WTC11 (cell line): Measurements from ENCODE around the gene UBLCP1.

Source experiments
- ETV6 ChIP-seq: sonication (generic); formaldehyde crosslinking; IDR thresholded peaks from 2 replicates; pipeline ENCODE4 v1.8.1; 2022; ENCODE audit warnings: mild to moderate bottlenecking, missing genetic modification reagents
- SMAD3 ChIP-seq: sonication (generic); formaldehyde crosslinking; IDR thresholded peaks from 2 replicates; pipeline ENCODE4 v1.8.0; 2022; ENCODE audit warnings: missing genetic modification reagents, mild to moderate bottlenecking, borderline replicate concordance
- ZNF138 ChIP-seq: sonication (generic); formaldehyde crosslinking; conservative IDR thresholded peaks from 2 replicates; pipeline ENCODE4 v1.8.1; 2022; ENCODE audit warnings: mild to moderate bottlenecking, moderate library complexity, missing genetic modification reagents
- ZNF423 ChIP-seq: fragments of 250-450 bp; sonication (Bioruptor Pico); IDR thresholded peaks from 2 replicates; pipeline ENCODE4 v2.1.2; 2022; ENCODE audit warnings: mild to moderate bottlenecking, moderate library complexity
- TF ChIP-seq, protein P1 (sequence below): sonication (generic); formaldehyde crosslinking; IDR thresholded peaks from 2 replicates; pipeline ENCODE4 v1.8.1; 2023; ENCODE audit warnings: mild to moderate bottlenecking, missing genetic modification reagents
- TF ChIP-seq, protein P2 (sequence below): fragments of 250-450 bp; sonication (Bioruptor Pico); IDR thresholded peaks from 2 replicates; pipeline ENCODE4 v1.9.0; 2021; ENCODE audit warnings: mild to moderate bottlenecking, borderline replicate concordance
- TF ChIP-seq, protein P3 (sequence below): sonication (generic); formaldehyde crosslinking; conservative IDR thresholded peaks from 2 replicates; pipeline ENCODE4 v1.8.1; 2022; ENCODE audit warnings: mild to moderate bottlenecking, missing genetic modification reagents
- TF ChIP-seq, protein P4 (sequence below): sonication (generic); formaldehyde crosslinking; IDR thresholded peaks from 2 replicates; pipeline ENCODE4 v1.8.1; 2022; ENCODE audit warnings: mild to moderate bottlenecking, missing genetic modification reagents, moderate library complexity, borderline replicate concordance
- TF ChIP-seq, protein P5 (sequence below): sonication (generic); formaldehyde crosslinking; IDR thresholded peaks from 2 replicates; pipeline ENCODE4 v1.8.1; 2023; ENCODE audit warnings: mild to moderate bottlenecking, missing genetic modification reagents, moderate library complexity
- TF ChIP-seq, protein P6 (sequence below): fragments of 200-600 bp; IDR thresholded peaks from 2 replicates; pipeline ENCODE4 v1.8.0; 2022; ENCODE audit warnings: antibody characterized with exemption

DNA sequence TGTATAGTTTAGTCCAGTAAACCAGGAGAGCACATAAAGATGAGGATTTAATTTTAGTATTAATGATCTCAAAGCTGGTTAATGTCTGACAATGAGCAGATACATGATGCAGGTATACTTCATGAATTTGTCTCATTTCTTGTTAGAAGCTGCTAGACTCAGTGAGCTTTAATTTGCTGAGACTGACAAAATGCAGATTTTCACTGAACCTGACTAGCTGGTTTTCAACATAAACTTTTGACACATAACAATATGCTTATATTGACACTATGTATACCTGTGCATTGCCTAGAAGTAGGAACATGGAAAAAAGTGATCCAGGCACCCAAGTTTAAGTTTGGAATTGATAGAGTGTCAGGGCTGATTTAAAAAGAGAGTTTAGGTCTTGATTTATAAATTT is 10.8 kb downstream of the UBLCP1 start:
- TF ChIP-seq, protein P1, sequence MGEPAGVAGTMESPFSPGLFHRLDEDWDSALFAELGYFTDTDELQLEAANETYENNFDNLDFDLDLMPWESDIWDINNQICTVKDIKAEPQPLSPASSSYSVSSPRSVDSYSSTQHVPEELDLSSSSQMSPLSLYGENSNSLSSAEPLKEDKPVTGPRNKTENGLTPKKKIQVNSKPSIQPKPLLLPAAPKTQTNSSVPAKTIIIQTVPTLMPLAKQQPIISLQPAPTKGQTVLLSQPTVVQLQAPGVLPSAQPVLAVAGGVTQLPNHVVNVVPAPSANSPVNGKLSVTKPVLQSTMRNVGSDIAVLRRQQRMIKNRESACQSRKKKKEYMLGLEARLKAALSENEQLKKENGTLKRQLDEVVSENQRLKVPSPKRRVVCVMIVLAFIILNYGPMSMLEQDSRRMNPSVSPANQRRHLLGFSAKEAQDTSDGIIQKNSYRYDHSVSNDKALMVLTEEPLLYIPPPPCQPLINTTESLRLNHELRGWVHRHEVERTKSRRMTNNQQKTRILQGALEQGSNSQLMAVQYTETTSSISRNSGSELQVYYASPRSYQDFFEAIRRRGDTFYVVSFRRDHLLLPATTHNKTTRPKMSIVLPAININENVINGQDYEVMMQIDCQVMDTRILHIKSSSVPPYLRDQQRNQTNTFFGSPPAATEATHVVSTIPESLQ = no peak
- TF ChIP-seq ZNF138 (CRISPR knock-in tag) = no peak
- TF ChIP-seq, protein P2, sequence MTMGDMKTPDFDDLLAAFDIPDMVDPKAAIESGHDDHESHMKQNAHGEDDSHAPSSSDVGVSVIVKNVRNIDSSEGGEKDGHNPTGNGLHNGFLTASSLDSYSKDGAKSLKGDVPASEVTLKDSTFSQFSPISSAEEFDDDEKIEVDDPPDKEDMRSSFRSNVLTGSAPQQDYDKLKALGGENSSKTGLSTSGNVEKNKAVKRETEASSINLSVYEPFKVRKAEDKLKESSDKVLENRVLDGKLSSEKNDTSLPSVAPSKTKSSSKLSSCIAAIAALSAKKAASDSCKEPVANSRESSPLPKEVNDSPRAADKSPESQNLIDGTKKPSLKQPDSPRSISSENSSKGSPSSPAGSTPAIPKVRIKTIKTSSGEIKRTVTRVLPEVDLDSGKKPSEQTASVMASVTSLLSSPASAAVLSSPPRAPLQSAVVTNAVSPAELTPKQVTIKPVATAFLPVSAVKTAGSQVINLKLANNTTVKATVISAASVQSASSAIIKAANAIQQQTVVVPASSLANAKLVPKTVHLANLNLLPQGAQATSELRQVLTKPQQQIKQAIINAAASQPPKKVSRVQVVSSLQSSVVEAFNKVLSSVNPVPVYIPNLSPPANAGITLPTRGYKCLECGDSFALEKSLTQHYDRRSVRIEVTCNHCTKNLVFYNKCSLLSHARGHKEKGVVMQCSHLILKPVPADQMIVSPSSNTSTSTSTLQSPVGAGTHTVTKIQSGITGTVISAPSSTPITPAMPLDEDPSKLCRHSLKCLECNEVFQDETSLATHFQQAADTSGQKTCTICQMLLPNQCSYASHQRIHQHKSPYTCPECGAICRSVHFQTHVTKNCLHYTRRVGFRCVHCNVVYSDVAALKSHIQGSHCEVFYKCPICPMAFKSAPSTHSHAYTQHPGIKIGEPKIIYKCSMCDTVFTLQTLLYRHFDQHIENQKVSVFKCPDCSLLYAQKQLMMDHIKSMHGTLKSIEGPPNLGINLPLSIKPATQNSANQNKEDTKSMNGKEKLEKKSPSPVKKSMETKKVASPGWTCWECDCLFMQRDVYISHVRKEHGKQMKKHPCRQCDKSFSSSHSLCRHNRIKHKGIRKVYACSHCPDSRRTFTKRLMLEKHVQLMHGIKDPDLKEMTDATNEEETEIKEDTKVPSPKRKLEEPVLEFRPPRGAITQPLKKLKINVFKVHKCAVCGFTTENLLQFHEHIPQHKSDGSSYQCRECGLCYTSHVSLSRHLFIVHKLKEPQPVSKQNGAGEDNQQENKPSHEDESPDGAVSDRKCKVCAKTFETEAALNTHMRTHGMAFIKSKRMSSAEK (CRISPR knock-in tag) = no peak
- TF ChIP-seq, protein P3, sequence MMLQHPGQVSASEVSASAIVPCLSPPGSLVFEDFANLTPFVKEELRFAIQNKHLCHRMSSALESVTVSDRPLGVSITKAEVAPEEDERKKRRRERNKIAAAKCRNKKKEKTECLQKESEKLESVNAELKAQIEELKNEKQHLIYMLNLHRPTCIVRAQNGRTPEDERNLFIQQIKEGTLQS (CRISPR knock-in tag) = no peak
- TF ChIP-seq, protein P4, sequence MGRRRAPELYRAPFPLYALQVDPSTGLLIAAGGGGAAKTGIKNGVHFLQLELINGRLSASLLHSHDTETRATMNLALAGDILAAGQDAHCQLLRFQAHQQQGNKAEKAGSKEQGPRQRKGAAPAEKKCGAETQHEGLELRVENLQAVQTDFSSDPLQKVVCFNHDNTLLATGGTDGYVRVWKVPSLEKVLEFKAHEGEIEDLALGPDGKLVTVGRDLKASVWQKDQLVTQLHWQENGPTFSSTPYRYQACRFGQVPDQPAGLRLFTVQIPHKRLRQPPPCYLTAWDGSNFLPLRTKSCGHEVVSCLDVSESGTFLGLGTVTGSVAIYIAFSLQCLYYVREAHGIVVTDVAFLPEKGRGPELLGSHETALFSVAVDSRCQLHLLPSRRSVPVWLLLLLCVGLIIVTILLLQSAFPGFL = no peak
- TF ChIP-seq, protein P5, sequence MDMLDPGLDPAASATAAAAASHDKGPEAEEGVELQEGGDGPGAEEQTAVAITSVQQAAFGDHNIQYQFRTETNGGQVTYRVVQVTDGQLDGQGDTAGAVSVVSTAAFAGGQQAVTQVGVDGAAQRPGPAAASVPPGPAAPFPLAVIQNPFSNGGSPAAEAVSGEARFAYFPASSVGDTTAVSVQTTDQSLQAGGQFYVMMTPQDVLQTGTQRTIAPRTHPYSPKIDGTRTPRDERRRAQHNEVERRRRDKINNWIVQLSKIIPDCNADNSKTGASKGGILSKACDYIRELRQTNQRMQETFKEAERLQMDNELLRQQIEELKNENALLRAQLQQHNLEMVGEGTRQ (CRISPR knock-in tag) = no peak
- TF ChIP-seq, protein P6, sequence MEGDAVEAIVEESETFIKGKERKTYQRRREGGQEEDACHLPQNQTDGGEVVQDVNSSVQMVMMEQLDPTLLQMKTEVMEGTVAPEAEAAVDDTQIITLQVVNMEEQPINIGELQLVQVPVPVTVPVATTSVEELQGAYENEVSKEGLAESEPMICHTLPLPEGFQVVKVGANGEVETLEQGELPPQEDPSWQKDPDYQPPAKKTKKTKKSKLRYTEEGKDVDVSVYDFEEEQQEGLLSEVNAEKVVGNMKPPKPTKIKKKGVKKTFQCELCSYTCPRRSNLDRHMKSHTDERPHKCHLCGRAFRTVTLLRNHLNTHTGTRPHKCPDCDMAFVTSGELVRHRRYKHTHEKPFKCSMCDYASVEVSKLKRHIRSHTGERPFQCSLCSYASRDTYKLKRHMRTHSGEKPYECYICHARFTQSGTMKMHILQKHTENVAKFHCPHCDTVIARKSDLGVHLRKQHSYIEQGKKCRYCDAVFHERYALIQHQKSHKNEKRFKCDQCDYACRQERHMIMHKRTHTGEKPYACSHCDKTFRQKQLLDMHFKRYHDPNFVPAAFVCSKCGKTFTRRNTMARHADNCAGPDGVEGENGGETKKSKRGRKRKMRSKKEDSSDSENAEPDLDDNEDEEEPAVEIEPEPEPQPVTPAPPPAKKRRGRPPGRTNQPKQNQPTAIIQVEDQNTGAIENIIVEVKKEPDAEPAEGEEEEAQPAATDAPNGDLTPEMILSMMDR = no peak
- no peak for TF ChIP-seq SMAD3 (CRISPR knock-in tag)
- no peak for TF ChIP-seq ETV6
- TF ChIP-seq ZNF423 = no peak
